ENCODE measurements around the gene AAK1.

Gene AAK1

GRCh38 chr2:69539549-69539908 is 104.0 kb downstream of the AAK1 start:
- DNase-seq (ENCODE audit: low read depth in 2 of 2) = no peak

- DNase-seq (ENCODE audit: low read depth in 2 of 2) = no peak
These were observed 104.5 kb downstream of the AAK1 start for GRCh38 chr2:69538872-69539548.

- DNase-seq (ENCODE audit: low read depth in 2 of 2) = no peak
These were observed 105.3 kb downstream of the AAK1 start for GRCh38 chr2:69538249-69538648.

- DNase-seq (ENCODE audit: low read depth in 2 of 2) = no peak
These were observed 107.7 kb downstream of the AAK1 start for GRCh38 chr2:69535817-69536241.

GRCh38 chr2:69531186-69531585 is 112.4 kb downstream of the AAK1 start:
- DNase-seq (ENCODE audit: low read depth in 2 of 2) = no peak

- no peak for DNase-seq (ENCODE audit: low read depth in 2 of 2)
These were observed 114.1 kb downstream of the AAK1 start for GRCh38 chr2:69529480-69529879.

- DNase-seq (ENCODE audit: low read depth in 2 of 2) = no peak
These were observed 118.3 kb downstream of the AAK1 start for GRCh38 chr2:69525261-69525660.

GRCh38 chr2:69524799-69525198 is 118.7 kb downstream of the AAK1 start:
- DNase-seq (ENCODE audit: low read depth in 2 of 2) = no peak

- no peak for DNase-seq (ENCODE audit: low read depth in 2 of 2)
These were observed 121.8 kb downstream of the AAK1 start for GRCh38 chr2:69521747-69522146.

GRCh38 chr2:69518841-69519240 is 124.7 kb downstream of the AAK1 start:
- DNase-seq (ENCODE audit: low read depth in 2 of 2) = no peak

- DNase-seq (ENCODE audit: low read depth in 2 of 2) = no peak
These were observed 126.1 kb downstream of the AAK1 start for GRCh38 chr2:69517410-69517809.

GRCh38 chr2:69514819-69515218 is 128.7 kb downstream of the AAK1 start:
- no peak for DNase-seq (ENCODE audit: low read depth in 2 of 2)

- DNase-seq (ENCODE audit: low read depth in 2 of 2) = no peak
These were observed 129.1 kb downstream of the AAK1 start for GRCh38 chr2:69514406-69514805.

GRCh38 chr2:69512446-69512845 is 131.1 kb downstream of the AAK1 start:
- DNase-seq (ENCODE audit: low read depth in 2 of 2) = no peak

- no peak for DNase-seq (ENCODE audit: low read depth in 2 of 2)
These were observed 133.3 kb downstream of the AAK1 start for GRCh38 chr2:69510204-69510603.

GRCh38 chr2:69509750-69510140 is 133.8 kb downstream of the AAK1 start:
- DNase-seq (ENCODE audit: low read depth in 2 of 2) = no peak

GRCh38 chr2:69509011-69509749 is 134.4 kb downstream of the AAK1 start:
- DNase-seq (ENCODE audit: low read depth in 2 of 2) = no peak

- no peak for DNase-seq (ENCODE audit: low read depth in 2 of 2)
These were observed 137.8 kb downstream of the AAK1 start for GRCh38 chr2:69505710-69506109.

GRCh38 chr2:69501301-69501700 is 142.2 kb downstream of the AAK1 start:
- no peak for DNase-seq (ENCODE audit: low read depth in 2 of 2)

- DNase-seq (ENCODE audit: low read depth in 2 of 2) = no peak
These were observed 143.6 kb downstream of the AAK1 start for GRCh38 chr2:69499966-69500365.

GRCh38 chr2:69499242-69499641 is 144.3 kb downstream of the AAK1 start:
- DNase-seq (ENCODE audit: low read depth in 2 of 2) = no peak

GRCh38 chr2:69495861-69496260 is 147.7 kb downstream of the AAK1 start:
- DNase-seq (ENCODE audit: low read depth in 2 of 2) = no peak

- no peak for DNase-seq (ENCODE audit: low read depth in 2 of 2)
These were observed 148.5 kb downstream of the AAK1 start for GRCh38 chr2:69495008-69495407.

GRCh38 chr2:69494126-69494525 is 149.4 kb downstream of the AAK1 start:
- no peak for DNase-seq (ENCODE audit: low read depth in 2 of 2)

Data from stimulated activated CD8-positive, alpha-beta memory T cell treated with anti-CD3 and anti-CD28 coated beads, Interleukin-7, amount 100 ng/mL, for 1 hour (primary cell).